Spleen (tissue), 7 donors: ENCODE results near the gene HPCAL1.

ENCODE experiments used
- CTCF ChIP-seq, 11 experiments: fragments of 200-600 bp in 7 of 11; fragments of 450-650 bp in 4 of 11; sonication (generic) in 4 of 11; IDR thresholded peaks in 8 of 11; conservative IDR thresholded peaks in 3 of 11; 1 replicate in 7 of 11; 2 replicates in 4 of 11; pipeline versions ENCODE4 v1.4.0 to v1.8.0; 2016 to 2021; ENCODE audit warnings: antibody characterized with exemption in 11 of 11, inconsistent platforms in 4 of 11, mild to moderate bottlenecking in 1 of 11
- POLR2A ChIP-seq, 3 donors: fragments of 450-650 bp; IDR thresholded peaks; one replicate each; pipeline ENCODE4 v1.5.1; 2017; ENCODE audit warnings: antibody characterized with exemption in 3 of 3, mild to moderate bottlenecking in 1 of 3
- donor health status: DM: no; HTN: no; CAD: no; lungs with moderate emphysema.
- donor health status: DM: no; HTN: no; CAD: no.
- donor health status: DM: no; HTN: no; CAD: no.

GRCh38 chr2:10271509-10271908 lies 31.2 kb upstream of the HPCAL1 start:
- no peak for TF ChIP-seq CTCF (IDR thresholded peaks at IDR 0.05 in 8 of 11, conservative IDR thresholded peaks at IDR 0.05 in 3 of 11)
- TF ChIP-seq POLR2A (IDR thresholded peaks at IDR 0.05), result no peak
